ENCODE results near the gene SLC11A1. TPM values are rescaled to one million over a fixed set of nuclear protein-coding genes. Genes with fewer than 3 reads are reported as not detected.

The SLC11A1 gene
- total RNA-seq, 1 donor from 2014 or later = 6.4 TPM

DNA sequence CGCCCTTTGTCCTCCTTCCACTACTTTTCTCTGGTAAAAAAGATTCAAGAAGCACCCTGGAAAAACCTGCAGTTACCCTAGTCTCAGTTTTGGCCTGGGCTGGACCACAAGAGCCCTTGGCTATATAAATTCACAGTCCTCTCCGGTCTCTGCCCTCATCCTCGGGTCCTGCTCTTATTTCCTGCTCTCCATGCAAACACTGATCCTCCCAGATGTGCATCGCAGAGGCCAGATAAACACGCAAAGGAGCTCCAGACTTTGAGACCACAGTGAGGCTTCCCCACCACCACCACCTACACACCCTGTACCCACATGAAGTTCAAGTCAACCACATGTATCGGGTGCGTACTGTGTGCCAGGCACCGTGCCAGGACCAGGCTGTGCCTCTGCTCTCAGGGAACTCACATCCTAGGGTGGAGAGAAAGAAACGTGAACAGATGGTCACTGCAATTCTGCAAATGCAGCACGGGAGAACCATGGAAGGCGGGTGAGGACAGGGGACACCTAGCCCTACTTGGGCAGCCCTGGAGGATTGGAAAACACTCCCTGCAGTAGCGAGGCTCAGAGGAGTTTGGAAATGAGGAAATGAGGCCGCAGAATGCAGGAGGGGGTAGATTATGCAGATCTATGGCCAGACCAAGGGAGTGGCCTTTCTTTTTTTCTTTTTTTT is 25.0 kb downstream of the SLC11A1 start:
- H3K27me3 ChIP-seq (ENCODE audit: low read depth) = no peaks in the 10 kb centered on the region
- TF ChIP-seq, protein P1, sequence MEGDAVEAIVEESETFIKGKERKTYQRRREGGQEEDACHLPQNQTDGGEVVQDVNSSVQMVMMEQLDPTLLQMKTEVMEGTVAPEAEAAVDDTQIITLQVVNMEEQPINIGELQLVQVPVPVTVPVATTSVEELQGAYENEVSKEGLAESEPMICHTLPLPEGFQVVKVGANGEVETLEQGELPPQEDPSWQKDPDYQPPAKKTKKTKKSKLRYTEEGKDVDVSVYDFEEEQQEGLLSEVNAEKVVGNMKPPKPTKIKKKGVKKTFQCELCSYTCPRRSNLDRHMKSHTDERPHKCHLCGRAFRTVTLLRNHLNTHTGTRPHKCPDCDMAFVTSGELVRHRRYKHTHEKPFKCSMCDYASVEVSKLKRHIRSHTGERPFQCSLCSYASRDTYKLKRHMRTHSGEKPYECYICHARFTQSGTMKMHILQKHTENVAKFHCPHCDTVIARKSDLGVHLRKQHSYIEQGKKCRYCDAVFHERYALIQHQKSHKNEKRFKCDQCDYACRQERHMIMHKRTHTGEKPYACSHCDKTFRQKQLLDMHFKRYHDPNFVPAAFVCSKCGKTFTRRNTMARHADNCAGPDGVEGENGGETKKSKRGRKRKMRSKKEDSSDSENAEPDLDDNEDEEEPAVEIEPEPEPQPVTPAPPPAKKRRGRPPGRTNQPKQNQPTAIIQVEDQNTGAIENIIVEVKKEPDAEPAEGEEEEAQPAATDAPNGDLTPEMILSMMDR (IDR thresholded peaks at IDR 0.05; ENCODE audit: borderline replicate concordance) = no peak
- peak overlapping the region; percentile 95 for H3K27ac ChIP-seq (replicated peaks)
- intact Hi-C loops (cut with micrococcal nuclease) = no loop called here
- H3K4me1 ChIP-seq = peaks cover 55% of the 10 kb centered on the region
- peak; percentile 71 for DNase-seq
- no peaks in the 10 kb centered on the region for H3K9me3 ChIP-seq (replicated peaks)
- H3K36me3 ChIP-seq = peaks cover 32% of the 10 kb centered on the region
- H3K4me3 ChIP-seq = peak overlapping the region; percentile 68

DNA sequence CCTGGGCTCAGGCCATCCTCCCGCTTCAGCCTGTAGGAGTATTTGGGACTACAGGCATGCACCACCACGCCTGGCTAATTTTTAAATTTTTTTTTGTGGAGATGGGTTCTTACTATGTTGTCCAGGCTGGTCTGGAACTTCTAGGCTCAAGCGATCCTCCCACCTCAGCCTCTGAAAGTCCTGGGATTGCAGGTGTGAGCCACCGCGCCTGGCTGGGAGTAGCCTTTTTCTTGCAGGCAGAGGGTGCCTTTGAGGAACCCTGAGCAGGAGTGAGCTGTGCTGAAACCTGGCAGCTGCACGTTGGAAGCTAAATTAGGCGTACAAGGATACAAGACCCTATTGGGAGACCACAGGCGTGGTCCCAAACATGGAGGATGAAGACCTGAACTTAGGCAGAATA is 25.6 kb downstream of the SLC11A1 start:
- peaks cover 49% of the 10 kb centered on the region for H3K4me1 ChIP-seq
- H3K27ac ChIP-seq (replicated peaks) = peak overlapping the region; percentile 95
- H3K27me3 ChIP-seq (ENCODE audit: low read depth) = no peaks in the 10 kb centered on the region
- H3K4me3 ChIP-seq = no peak overlapping the region
- intact Hi-C loops (cut with micrococcal nuclease) = no loop called here
- H3K36me3 ChIP-seq = peaks cover 26% of the 10 kb centered on the region
- H3K9me3 ChIP-seq (replicated peaks) = no peaks in the 10 kb centered on the region
- TF ChIP-seq, protein P1 (IDR thresholded peaks at IDR 0.05; ENCODE audit: borderline replicate concordance) = no peak
- no peak for DNase-seq

DNA sequence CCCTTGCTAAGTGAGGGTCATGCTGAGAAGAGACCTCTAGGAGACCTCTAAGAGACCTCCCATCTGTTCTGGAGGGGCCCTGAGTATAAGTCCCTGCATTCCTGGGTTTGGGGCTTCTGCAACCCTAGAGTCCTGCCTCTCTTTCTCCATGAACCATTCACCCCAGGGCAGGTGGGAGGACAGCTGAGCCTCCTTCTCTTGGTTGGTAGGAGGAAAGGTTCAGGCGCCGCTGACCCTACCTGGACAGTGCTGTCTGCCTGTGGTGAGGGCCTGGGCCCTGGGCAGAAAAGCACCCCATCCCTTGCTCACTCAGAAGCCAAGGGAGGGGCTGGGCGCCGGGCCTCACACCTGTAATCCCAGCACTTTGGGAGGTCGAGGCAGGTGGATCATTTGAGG is 36.2 kb downstream of the SLC11A1 start:
- TF ChIP-seq, protein P1 (IDR thresholded peaks at IDR 0.05; ENCODE audit: borderline replicate concordance) = no peak
- no peaks in the 10 kb centered on the region for H3K4me1 ChIP-seq
- H3K4me3 ChIP-seq = no peak overlapping the region
- H3K27ac ChIP-seq (replicated peaks) = no peak overlapping the region
- H3K36me3 ChIP-seq = no peaks in the 10 kb centered on the region
- DNase-seq = no peak
- intact Hi-C loops (cut with micrococcal nuclease) = no loop called here
- no peaks in the 10 kb centered on the region for H3K9me3 ChIP-seq (replicated peaks)
- no peaks in the 10 kb centered on the region for H3K27me3 ChIP-seq (ENCODE audit: low read depth)

DNA sequence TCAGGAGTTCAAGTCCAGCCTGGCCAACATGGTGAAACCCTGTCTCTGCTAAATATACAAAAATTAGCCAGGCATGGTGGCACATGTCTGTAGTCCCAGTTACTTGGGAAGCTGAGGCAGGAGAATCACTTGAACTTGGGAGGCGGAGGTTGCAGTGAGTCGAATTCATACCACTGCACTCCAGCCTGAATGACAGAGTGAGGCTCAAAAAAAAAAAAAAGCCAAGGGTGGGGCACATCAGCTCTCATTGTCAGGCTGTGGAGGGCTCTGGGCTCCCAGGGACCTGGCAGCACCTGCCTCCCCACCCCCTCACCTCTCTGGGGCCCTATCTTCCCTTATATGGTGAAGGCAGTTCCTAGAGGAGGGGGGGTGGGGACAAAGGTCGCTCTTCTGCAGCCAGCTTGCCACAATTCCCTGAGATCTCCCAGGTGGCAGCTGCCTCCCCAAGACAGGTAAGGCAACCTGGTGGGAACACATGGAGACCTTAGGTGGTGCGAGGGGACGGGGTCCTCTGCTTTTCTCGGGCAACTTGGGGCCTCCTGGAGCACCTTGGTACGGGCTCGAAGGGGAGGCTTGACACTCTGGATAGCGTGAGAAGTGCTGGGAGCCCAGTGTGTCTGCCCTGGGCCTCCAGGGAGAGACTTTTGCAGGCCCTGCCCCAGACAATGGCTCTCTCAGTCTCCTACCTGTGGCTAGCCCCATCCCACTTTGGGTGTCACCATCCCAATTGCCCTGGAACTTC is 36.8 kb downstream of the SLC11A1 start, which contains the start of gene VIL1:
Gene VIL1, plus strand, starts transcription at position 407 of the 742 bp plus-strand sequence. CDS start 4,656 bp downstream, outside the sequence.
- Histone ChIP-seq H3K36me3 (no peaks in the 10 kb centered on the region), H3K27me3 (ENCODE audit: low read depth) (no peaks in the 10 kb centered on the region), H3K9me3 (replicated peaks) (no peaks in the 10 kb centered on the region), H3K4me3 (no peak within 1 kb of the TSS), H3K27ac (replicated peaks) (no peak within 1 kb of the TSS), H3K4me1 (no peaks in the 10 kb centered on the region)
- TF ChIP-seq, protein P1 (IDR thresholded peaks at IDR 0.05; ENCODE audit: borderline replicate concordance) = no peak
- no peak for DNase-seq
- intact Hi-C loops (cut with micrococcal nuclease) = no loop called here

DNA sequence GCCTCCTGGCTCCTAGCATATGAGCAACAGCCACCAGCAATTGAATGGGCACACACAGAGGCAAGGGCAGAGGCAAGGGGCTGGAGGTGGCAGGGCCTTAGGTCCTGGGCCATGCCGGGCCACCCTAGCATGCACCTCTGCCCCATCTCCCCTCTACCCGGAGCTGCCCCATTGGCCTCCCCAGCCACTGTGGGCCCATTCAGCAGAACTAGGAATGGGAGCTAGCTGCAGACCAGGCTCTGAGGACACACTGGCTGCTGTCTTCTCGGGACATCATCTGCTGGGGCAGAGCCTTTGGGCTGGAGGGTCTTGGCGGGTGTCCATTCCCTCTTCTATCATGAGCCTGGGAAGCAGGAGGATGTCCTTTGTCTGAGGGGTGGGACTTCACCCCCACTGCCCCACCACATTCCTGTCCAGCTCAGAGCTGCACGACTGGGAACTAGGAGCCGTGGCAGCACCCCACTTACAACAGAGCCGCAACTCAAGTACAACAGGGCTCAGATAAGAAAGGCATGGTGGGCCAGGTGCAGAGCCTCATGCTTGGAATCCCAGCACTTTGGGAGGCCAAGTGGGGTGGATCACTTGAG is 37.6 kb downstream of the SLC11A1 start:
- H3K4me1 ChIP-seq = no peaks in the 10 kb centered on the region
- no peaks in the 10 kb centered on the region for H3K9me3 ChIP-seq (replicated peaks)
- no peak overlapping the region for H3K4me3 ChIP-seq
- no peak for DNase-seq
- TF ChIP-seq, protein P1 (IDR thresholded peaks at IDR 0.05; ENCODE audit: borderline replicate concordance) = no peak
- no peaks in the 10 kb centered on the region for H3K36me3 ChIP-seq
- H3K27ac ChIP-seq (replicated peaks) = no peak overlapping the region
- H3K27me3 ChIP-seq (ENCODE audit: low read depth) = no peaks in the 10 kb centered on the region
- intact Hi-C loops (cut with micrococcal nuclease) = no loop called here
